Measurements from ENCODE around the gene ADAMTS17. TPM values are rescaled to one million over a fixed set of nuclear protein-coding genes. Genes with fewer than 3 reads are reported as not detected.

ADAMTS17 gene
- total RNA-seq, 1 experiment from 2014 or later: 4.2 TPM

DNA sequence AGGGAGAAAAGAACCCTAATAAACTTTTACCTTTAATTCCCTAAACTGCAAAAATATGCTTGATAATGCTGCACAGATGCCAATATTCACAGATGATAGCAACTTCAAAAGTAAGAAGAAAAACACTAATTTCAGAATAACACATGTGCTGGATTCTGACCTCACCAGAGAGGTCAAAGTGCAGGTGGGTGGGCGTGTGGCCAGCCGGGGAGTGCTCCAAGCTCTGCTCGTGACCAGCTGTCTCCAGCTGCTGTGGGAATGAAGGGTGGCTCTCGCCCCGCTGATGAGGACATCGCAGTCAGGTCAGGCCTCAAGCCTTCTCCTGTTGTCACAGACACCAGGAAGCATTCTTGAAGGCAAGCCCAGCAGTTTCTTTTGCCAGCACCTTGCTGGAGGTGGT lies 57.1 kb downstream of the ADAMTS17 start:
- Histone ChIP-seq H3K9me3 (ENCODE audit: control insufficient read depth in 1 of 2, insufficient read depth in 1 of 2, low read depth in 1 of 2, low read length in 2 of 2) (no peaks in the 10 kb centered on the region), H3K36me3 (ENCODE audit: control insufficient read depth in 1 of 2, insufficient read depth in 2 of 2, low read length in 2 of 2) (no peaks in the 10 kb centered on the region), H3K27ac (ENCODE audit: low read depth, low read length) (no peak overlapping the region), H2AFZ (ENCODE audit: low read depth, low read length, poor library complexity, severe bottlenecking) (no peak overlapping the region), H3K4me2 (ENCODE audit: low read length) (no peak overlapping the region), H3K27me3 (ENCODE audit: insufficient read depth, low read length) (no peaks in the 10 kb centered on the region), H3K9me2 (ENCODE audit: insufficient read depth) (no peaks in the 10 kb centered on the region), H3K79me2 (ENCODE audit: insufficient read depth, low read length) (no peaks in the 10 kb centered on the region), H3K4me1 (ENCODE audit: control insufficient read depth in 1 of 2, insufficient read depth in 2 of 2, low read length in 2 of 2) (no peaks in the 10 kb centered on the region), H4K20me1 (ENCODE audit: insufficient read depth) (no peaks in the 10 kb centered on the region), H3K9ac (ENCODE audit: low read length) (no peak overlapping the region), H3K4me3 (replicated peaks in 1 of 2; ENCODE audit: low read depth in 1 of 2, low read length in 2 of 2) (no peak overlapping the region)
- intact Hi-C loops (cut with micrococcal nuclease): no loop called here
- no TSS peak for BruUV-seq (replicated peaks)
- ChIA-PET CTCF (no interaction called here), RAD21 (ENCODE audit: low non-redundant PET in 1 of 2, low total read pairs in 2 of 2, uncharacterized antibody in 2 of 2, unreplicated experiment in 2 of 2) (no interaction called here), POLR2A (no interaction called here)
- TF ChIP-seq FOSL1 (IDR thresholded peaks at IDR 0.05; ENCODE audit: low read depth) (no peak), TCF7L2 (IDR thresholded peaks at IDR 0.05; ENCODE audit: borderline replicate concordance, extremely low read depth, insufficient read depth, insufficient read length) (no peak), ZFX (IDR thresholded peaks at IDR 0.05) (no peak), SIN3A (IDR thresholded peaks at IDR 0.05; ENCODE audit: low read depth) (no peak), SP1 (IDR thresholded peaks at IDR 0.05; ENCODE audit: low read depth) (no peak), POLR2AphosphoS5 (IDR thresholded peaks at IDR 0.05; ENCODE audit: low read depth, low read length) (no peak), EGR1 (IDR thresholded peaks at IDR 0.05; ENCODE audit: low read depth) (no peak), CTCF (IDR thresholded peaks at IDR 0.05 in 2 of 3, conservative IDR thresholded peaks at IDR 0.05 in 1 of 3; ENCODE audit: borderline replicate concordance in 1 of 3, insufficient read depth in 1 of 3, low read depth in 2 of 3, low read length in 2 of 3) (no peak), CEBPB (IDR thresholded peaks at IDR 0.05; ENCODE audit: low read depth) (no peak)
- TF ChIP-seq, protein P1, sequence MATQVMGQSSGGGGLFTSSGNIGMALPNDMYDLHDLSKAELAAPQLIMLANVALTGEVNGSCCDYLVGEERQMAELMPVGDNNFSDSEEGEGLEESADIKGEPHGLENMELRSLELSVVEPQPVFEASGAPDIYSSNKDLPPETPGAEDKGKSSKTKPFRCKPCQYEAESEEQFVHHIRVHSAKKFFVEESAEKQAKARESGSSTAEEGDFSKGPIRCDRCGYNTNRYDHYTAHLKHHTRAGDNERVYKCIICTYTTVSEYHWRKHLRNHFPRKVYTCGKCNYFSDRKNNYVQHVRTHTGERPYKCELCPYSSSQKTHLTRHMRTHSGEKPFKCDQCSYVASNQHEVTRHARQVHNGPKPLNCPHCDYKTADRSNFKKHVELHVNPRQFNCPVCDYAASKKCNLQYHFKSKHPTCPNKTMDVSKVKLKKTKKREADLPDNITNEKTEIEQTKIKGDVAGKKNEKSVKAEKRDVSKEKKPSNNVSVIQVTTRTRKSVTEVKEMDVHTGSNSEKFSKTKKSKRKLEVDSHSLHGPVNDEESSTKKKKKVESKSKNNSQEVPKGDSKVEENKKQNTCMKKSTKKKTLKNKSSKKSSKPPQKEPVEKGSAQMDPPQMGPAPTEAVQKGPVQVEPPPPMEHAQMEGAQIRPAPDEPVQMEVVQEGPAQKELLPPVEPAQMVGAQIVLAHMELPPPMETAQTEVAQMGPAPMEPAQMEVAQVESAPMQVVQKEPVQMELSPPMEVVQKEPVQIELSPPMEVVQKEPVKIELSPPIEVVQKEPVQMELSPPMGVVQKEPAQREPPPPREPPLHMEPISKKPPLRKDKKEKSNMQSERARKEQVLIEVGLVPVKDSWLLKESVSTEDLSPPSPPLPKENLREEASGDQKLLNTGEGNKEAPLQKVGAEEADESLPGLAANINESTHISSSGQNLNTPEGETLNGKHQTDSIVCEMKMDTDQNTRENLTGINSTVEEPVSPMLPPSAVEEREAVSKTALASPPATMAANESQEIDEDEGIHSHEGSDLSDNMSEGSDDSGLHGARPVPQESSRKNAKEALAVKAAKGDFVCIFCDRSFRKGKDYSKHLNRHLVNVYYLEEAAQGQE (IDR thresholded peaks at IDR 0.05; ENCODE audit: low read depth): no peak
- no peak for DNase-seq (ENCODE audit: low read depth, low spot score)
- ATAC-seq: no peak

All from HCT116 (cell line).